ENCODE results near the gene MED31.

The MED31 gene

GRCh38 chr17:6626616-6627015, 24.8 kb downstream of the MED31 start:
- TF ChIP-seq, protein P1, sequence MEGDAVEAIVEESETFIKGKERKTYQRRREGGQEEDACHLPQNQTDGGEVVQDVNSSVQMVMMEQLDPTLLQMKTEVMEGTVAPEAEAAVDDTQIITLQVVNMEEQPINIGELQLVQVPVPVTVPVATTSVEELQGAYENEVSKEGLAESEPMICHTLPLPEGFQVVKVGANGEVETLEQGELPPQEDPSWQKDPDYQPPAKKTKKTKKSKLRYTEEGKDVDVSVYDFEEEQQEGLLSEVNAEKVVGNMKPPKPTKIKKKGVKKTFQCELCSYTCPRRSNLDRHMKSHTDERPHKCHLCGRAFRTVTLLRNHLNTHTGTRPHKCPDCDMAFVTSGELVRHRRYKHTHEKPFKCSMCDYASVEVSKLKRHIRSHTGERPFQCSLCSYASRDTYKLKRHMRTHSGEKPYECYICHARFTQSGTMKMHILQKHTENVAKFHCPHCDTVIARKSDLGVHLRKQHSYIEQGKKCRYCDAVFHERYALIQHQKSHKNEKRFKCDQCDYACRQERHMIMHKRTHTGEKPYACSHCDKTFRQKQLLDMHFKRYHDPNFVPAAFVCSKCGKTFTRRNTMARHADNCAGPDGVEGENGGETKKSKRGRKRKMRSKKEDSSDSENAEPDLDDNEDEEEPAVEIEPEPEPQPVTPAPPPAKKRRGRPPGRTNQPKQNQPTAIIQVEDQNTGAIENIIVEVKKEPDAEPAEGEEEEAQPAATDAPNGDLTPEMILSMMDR (IDR thresholded peaks at IDR 0.05) = no peak
- H3K36me3 ChIP-seq (ENCODE audit: control insufficient read depth, insufficient read depth, low read length) = no peaks in the 10 kb centered on the region
- peaks cover 18% of the 10 kb centered on the region for H3K79me2 ChIP-seq
- H3K27ac ChIP-seq = no peak overlapping the region
- no peak overlapping the region for H2AFZ ChIP-seq
- no peak overlapping the region for H3K4me3 ChIP-seq (ENCODE audit: low read depth, low read length)
- no peak overlapping the region for H3K9ac ChIP-seq
- H3K9me3 ChIP-seq (ENCODE audit: control insufficient read depth, low read length) = no peaks in the 10 kb centered on the region
- H3K4me2 ChIP-seq (ENCODE audit: low read length) = no peak overlapping the region
- H3K27me3 ChIP-seq (ENCODE audit: control insufficient read depth, insufficient read depth, low read length) = no peaks in the 10 kb centered on the region
- no peaks in the 10 kb centered on the region for H3K4me1 ChIP-seq

DNA sequence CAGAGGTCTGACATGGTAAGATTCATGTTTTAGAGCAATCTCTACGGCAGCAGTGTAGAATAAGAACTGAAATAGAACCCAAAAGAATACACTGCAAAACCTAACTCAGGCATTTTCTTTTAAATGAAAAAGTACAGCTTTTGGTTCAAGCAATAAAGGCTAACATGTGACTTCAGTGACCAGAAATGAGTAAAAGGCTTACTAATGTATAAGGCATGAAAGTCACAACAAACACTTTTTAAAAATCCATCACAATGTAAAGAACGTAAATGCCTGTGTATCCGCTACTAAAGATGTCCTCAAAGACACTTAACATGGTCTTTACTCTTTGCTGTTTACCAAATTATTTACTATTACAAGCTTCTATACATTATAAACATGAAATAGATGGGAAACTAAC, 27.5 kb downstream of the MED31 start:
- Histone ChIP-seq H3K4me1 (no peaks in the 10 kb centered on the region), H3K4me2 (ENCODE audit: low read length) (no peak overlapping the region), H3K36me3 (ENCODE audit: control insufficient read depth, insufficient read depth, low read length) (no peaks in the 10 kb centered on the region)

GRCh38 chr17:6611231-6611630, 40.2 kb downstream of the MED31 start:
- no peak overlapping the region for H3K4me2 ChIP-seq (ENCODE audit: low read length)
- no peak overlapping the region for H3K9ac ChIP-seq
- H2AFZ ChIP-seq = no peak overlapping the region
- H3K27me3 ChIP-seq (ENCODE audit: control insufficient read depth, insufficient read depth, low read length) = no peaks in the 10 kb centered on the region
- H3K4me3 ChIP-seq (ENCODE audit: low read depth, low read length) = no peak overlapping the region
- H3K4me1 ChIP-seq = no peaks in the 10 kb centered on the region
- no peaks in the 10 kb centered on the region for H3K9me3 ChIP-seq (ENCODE audit: control insufficient read depth, low read length)
- no peak overlapping the region for H3K27ac ChIP-seq
- no peaks in the 10 kb centered on the region for H3K79me2 ChIP-seq
- no peaks in the 10 kb centered on the region for H3K36me3 ChIP-seq (ENCODE audit: control insufficient read depth, insufficient read depth, low read length)
- TF ChIP-seq, protein P1 (IDR thresholded peaks at IDR 0.05) = no peak

More for the DNA sequence above, 27.5 kb downstream of the MED31 start:
- no peaks in the 10 kb centered on the region for H3K9me3 ChIP-seq (ENCODE audit: control insufficient read depth, low read length)
- H3K27me3 ChIP-seq (ENCODE audit: control insufficient read depth, insufficient read depth, low read length) = no peaks in the 10 kb centered on the region
- peaks cover 10% of the 10 kb centered on the region for H3K79me2 ChIP-seq
- no peak overlapping the region for H3K27ac ChIP-seq
- H3K9ac ChIP-seq = no peak overlapping the region
- no peak overlapping the region for H2AFZ ChIP-seq
- TF ChIP-seq, protein P1 (IDR thresholded peaks at IDR 0.05) = no peak
- H3K4me3 ChIP-seq (ENCODE audit: low read depth, low read length) = no peak overlapping the region

- H3K27ac ChIP-seq = no peak overlapping the region
- H3K36me3 ChIP-seq (ENCODE audit: control insufficient read depth, insufficient read depth, low read length) = no peaks in the 10 kb centered on the region
- no peak overlapping the region for H2AFZ ChIP-seq
- H3K27me3 ChIP-seq (ENCODE audit: control insufficient read depth, insufficient read depth, low read length) = no peaks in the 10 kb centered on the region
- no peak overlapping the region for H3K4me2 ChIP-seq (ENCODE audit: low read length)
- TF ChIP-seq, protein P1 (IDR thresholded peaks at IDR 0.05) = no peak
- H3K79me2 ChIP-seq = no peaks in the 10 kb centered on the region
- H3K9ac ChIP-seq = no peak overlapping the region
- no peaks in the 10 kb centered on the region for H3K9me3 ChIP-seq (ENCODE audit: control insufficient read depth, low read length)
- H3K4me3 ChIP-seq (ENCODE audit: low read depth, low read length) = no peak overlapping the region
- no peaks in the 10 kb centered on the region for H3K4me1 ChIP-seq
Observed at GRCh38 chr17:6610011-6610410, 41.4 kb downstream of the MED31 start.

DNA sequence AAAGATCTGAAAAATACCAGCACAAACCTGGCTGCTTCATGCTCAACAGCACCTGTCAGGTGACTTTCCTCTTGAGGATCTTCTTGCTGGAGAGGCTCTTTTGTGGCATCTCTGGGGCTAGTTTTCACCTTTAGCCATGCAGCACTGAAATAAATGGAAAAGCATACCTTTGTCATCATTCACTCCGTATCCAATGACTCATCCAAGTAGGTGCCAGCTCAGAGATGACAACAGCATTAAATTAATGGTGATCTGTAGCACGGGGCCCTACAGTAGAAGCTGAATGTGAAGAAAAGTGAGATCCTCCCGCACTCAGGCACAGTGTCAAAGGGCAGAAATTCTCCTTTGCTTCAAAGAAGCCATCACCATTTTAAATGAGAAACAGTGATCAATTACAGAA, 43.1 kb downstream of the MED31 start:
- TF ChIP-seq, protein P1 (IDR thresholded peaks at IDR 0.05) = no peak
- H3K9me3 ChIP-seq (ENCODE audit: control insufficient read depth, low read length) = no peaks in the 10 kb centered on the region
- H3K4me3 ChIP-seq (ENCODE audit: low read depth, low read length) = no peak overlapping the region

More for the DNA sequence above, 43.1 kb downstream of the MED31 start:
- Histone ChIP-seq H3K36me3 (ENCODE audit: control insufficient read depth, insufficient read depth, low read length) (no peaks in the 10 kb centered on the region), H3K9ac (no peak overlapping the region), H3K4me2 (ENCODE audit: low read length) (no peak overlapping the region), H2AFZ (no peak overlapping the region), H3K27ac (no peak overlapping the region), H3K79me2 (no peaks in the 10 kb centered on the region), H3K27me3 (ENCODE audit: control insufficient read depth, insufficient read depth, low read length) (no peaks in the 10 kb centered on the region), H3K4me1 (no peaks in the 10 kb centered on the region)

Measured in parathyroid adenoma (tissue), 2 donors.